ENCODE results near the gene FKTN.
A peak's percentile ranks its signal among the peaks of the same experiment; 100 is the strongest.
"Not testable (repeated sequence)": the region's sequence is repeated elsewhere in the genome, so short reads cannot be mapped to it uniquely, and the experiment has no call there.

Gene FKTN

GRCh38 chr9:105557804-105558610, at the start of gene FKTN:
TSS of gene FKTN (plus strand) at chr9:105558131. CDS start at chr9:105575033, 16,902 bp downstream.
- DNase-seq (ENCODE audit: low read depth), result peak; percentile 42

GRCh38 chr9:105508530-105508929, 49.4 kb upstream of the FKTN start:
- DNase-seq (ENCODE audit: low read depth), result no peak

- DNase-seq (ENCODE audit: low read depth), result no peak
Observed at GRCh38 chr9:105510024-105510423, 47.9 kb upstream of the FKTN start.

GRCh38 chr9:105511446-105511845, 46.5 kb upstream of the FKTN start:
- no peak for DNase-seq (ENCODE audit: low read depth)

DNA sequence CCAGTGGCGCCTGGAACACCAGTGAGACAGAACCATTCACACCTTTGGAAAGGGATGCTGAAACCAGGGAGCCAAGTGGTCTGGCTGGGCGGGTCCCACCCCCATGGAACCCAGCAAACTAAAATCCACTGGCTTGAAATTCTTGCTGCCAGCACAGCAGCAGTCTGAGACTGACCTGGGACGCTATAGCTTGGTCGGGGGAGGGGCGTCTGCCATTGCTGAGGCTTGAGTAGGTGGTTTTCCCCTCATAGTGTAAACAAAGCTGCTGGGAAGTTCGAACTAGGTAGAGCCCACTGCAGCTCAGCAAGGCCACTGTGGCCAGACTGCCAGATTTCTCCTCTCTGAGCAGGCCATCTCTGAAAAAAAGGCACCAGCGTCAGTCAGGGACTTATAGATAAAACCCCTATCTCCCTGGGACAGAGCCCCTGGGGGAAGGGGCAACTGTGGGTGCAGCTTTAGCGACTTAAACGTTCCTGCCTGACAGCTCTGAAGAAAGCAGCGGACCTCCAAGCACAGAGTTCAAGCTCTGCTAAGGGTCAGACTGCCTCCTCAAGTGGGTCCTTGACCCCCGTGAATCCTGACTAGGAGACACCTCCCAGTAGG, 42.0 kb upstream of the FKTN start:
- no peak for DNase-seq (ENCODE audit: low read depth)

GRCh38 chr9:105519710-105520369, 38.1 kb upstream of the FKTN start:
- DNase-seq (ENCODE audit: low read depth), result not testable (repeated sequence)

GRCh38 chr9:105520992-105521391, 36.9 kb upstream of the FKTN start:
- DNase-seq (ENCODE audit: low read depth), result not testable (repeated sequence)

DNA sequence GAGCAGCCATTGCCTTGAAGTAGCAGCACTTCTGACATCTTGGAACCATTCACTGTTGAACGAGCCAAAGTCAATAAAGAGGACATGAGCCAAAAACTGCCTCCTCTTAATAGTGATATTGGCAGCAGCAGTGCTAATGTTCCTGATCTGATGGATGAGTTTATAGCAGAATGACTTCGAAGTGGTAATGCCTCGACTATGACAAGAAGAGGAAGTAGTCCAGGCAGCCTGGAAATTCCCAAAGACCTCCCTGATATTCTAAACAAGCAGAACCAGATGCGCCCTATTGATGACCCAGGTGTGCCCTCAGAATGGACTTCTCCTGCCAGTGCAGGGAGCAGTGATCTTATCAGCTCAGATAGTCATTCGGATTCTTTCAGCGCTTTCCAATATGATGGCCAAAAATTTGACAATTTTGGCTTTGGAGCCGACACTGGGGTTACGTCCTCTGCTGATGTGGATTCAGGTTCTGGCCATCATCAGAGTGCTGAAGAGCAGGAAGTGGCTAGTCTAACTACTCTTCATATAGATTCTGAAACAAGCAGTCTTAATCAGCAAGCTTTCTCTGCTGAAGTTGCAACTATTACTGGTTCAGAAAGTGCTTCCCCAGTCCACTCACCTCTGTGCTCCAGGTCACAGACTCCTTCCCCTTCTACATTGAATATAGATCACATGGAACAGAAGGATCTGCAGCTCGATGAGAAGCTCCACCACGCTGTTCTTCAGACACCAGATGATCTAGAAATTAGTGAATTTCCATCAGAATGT, 35.1 kb upstream of the FKTN start:
- DNase-seq (ENCODE audit: low read depth), result not testable (repeated sequence)

DNA sequence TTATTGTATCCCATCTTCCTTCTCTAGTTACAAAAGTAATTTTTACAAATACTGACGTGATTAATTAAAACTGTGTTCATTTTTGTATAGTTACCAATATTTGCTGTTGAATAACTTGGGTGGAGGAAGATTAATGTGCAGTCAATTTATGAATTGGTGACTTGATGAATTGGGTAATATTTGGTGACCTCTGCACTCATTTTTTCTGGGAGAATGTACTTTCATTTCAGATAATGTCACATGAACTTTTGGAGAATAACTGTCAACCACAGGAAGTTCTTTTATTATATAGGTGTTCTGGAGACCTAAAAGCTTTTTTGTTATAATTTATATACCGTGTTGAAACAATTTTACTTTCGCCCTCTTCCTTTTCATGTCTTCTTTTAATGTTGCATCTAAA, 26.4 kb upstream of the FKTN start:
- DNase-seq (ENCODE audit: low read depth), result no peak

GRCh38 chr9:105535920-105536668, 21.8 kb upstream of the FKTN start:
- DNase-seq (ENCODE audit: low read depth), result no peak

DNA sequence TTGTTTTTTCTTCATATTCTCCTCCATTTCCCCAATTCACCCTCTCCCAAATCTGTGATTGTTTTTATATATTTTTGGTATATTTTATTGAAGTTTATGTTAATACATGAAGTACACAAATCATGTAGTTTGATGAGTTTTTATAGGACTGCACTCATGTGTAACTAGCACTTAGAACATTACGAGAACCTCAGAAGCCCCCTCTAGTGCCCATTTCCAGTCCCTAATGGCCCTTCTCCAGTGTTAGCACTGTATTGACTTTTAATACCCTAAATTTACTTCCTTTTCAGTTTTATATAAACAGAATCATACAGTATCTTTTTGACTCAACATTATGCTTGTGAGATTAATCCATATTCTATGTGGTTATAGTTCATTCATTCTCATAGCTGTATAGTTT, 18.5 kb upstream of the FKTN start:
- no peak for DNase-seq (ENCODE audit: low read depth)

GRCh38 chr9:105541838-105542237, 16.1 kb upstream of the FKTN start:
- DNase-seq (ENCODE audit: low read depth), result no peak

DNA sequence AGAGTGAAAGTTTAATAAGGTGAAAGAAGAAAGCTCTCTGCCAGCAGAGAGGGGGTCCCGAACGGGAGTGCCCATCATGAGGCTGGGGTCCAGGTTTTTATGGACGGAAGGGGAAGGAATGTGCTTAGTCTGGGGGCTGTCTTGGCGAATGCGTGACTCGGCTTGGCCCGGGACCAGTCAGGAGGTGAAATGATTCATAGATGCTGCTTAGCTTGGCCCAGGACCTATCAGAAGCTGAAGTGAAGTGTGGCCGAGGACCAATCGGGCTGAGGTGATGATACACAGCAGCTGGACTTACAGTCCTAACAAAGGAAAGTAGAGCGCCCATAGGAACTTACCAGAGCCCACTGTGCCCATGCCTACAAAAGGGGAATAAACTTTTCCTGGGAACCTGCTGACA, 3.9 kb upstream of the FKTN start:
- no peak for DNase-seq (ENCODE audit: low read depth)

DNA sequence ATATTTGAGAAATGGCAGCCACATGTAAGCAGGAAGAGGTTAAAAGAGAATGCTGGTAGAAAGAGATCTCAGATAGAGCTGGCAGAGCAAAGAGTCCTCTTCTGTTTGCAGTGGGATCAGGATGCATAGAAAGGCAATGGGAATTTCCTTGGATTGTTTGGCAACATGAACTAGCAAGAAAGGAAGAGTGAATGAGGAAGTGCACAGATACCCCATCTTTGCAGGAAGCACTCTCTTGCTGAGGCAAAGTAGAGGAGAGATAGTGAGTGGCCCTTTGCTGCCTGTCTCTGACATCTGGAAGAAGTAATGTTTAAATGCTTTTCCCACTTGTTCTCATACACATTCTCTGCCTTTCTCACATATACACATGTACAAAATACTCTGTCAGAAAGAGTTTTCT, 14.5 kb downstream of the FKTN start:
- no peak for DNase-seq (ENCODE audit: low read depth)

GRCh38 chr9:105579952-105580351, 22.0 kb downstream of the FKTN start:
- not testable (repeated sequence) for DNase-seq (ENCODE audit: low read depth)

GRCh38 chr9:105581550-105581949, 23.6 kb downstream of the FKTN start:
- not testable (repeated sequence) for DNase-seq (ENCODE audit: low read depth)

GRCh38 chr9:105593145-105593544, 35.2 kb downstream of the FKTN start:
- DNase-seq (ENCODE audit: low read depth), result no peak

DNA sequence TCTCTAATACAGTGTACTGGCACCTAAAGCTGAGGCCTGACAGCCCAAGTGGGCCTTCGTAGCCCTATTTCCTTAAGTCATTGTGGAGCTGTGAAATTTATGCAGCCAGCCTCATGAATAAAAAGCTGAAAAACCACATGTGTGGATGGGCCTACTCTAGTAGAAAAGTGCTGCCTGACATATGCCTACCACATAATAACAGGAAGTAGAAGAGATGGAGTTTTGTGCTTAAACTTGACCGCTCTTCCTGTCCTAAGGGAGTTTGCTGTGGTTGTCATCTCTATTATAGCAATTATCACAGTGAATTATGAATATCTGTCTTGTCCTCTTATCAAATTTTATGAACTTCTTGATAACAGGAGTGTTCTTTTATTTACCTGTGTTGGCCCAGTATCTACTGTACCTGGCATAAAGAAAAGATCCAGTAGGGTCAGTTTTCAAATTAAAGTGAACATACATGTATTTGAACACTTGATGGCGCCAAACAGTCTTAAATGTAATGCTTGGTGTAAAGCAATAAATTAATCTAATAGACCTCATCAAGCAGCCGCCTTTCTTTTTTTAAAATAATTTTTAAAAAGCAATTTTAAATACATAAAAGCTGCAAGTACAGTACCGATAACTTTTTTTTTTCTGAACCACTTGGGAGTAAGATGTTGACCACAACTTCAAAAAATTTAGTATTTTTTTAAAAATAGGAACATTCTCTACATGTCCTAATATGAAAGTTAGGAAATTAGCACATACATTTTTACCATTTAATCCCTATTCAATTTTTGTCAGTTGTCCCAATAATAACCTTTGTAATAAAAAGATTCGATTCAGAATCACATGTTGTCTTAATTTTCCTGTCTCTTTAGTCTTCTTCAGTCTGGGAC, 51.0 kb downstream of the FKTN start:
- DNase-seq (ENCODE audit: low read depth), result peak; percentile 4

GRCh38 chr9:105621001-105621400, 63.1 kb downstream of the FKTN start:
- DNase-seq (ENCODE audit: low read depth), result no peak

DNA sequence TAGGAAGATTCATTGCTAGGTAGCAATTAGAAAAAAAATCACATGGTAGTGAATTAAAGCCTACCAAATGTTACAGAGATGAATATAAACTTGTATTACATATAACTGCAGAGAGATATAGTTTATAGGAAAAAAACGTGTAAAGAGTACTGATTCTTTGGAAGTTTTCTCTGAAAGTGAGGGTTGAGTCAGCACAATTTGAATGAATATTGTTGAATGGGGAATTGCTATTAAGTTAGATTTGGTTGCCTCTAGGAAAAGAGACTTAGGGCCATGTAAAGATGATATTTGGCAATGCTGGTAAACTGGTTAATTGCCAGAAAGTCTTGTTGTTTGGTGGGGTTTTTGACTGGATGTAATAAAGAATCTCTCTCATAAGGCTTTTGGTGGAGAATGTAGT, 67.2 kb downstream of the FKTN start:
- no peak for DNase-seq (ENCODE audit: low read depth)

- DNase-seq (ENCODE audit: low read depth), result no peak
Observed at GRCh38 chr9:105632807-105633206, 74.9 kb downstream of the FKTN start.

All from HS-27A (cell line).